ENCODE data around the gene LECT2.

GRCh38 chr5:135951257-135951656 is 3.5 kb downstream of the LECT2 start:
- TF ChIP-seq TAF1 (IDR thresholded peaks at IDR 0.05; ENCODE audit: low read depth, low read length), result no peak
- TF ChIP-seq POLR2AphosphoS5 (IDR thresholded peaks at IDR 0.05; ENCODE audit: low read depth, low read length), result no peak

All from GM12891 (cell line).